HepG2 (cell line): ENCODE data around the gene EIF3L. TPM values are rescaled to one million over a fixed set of nuclear protein-coding genes. Genes with fewer than 3 reads are reported as not detected.
A peak's percentile ranks its signal among the peaks of the same experiment; 100 is the strongest.

ENCODE experiments used
- ATAC-seq: fragments of 200-7000 bp; cut with Tn5 transposase; 3 replicates; pipeline ENCODE4 v1.9.1; 2020; ENCODE audit warnings: mild to moderate bottlenecking, moderate library complexity
- BruUV-seq: library from RNA; stranded (reverse); fragments of 400-500 nt; replicated peaks from 2 replicates; lab custom pipeline; 2021; lab: Mats Ljungman, UMichigan
- CTCF ChIA-PET: fragments of 300-600 bp; formaldehyde crosslinking; extraction: SDS; loops from one replicate; lab custom pipeline; 2021; ENCODE audit warnings: low total read pairs, inconsistent platforms, low intra/inter-chr PET ratio; lab: Yijun Ruan, JAX
- POLR2A ChIA-PET: fragments of 350-600 bp; sonication (Branson Sonifier 250); formaldehyde crosslinking; loops from one replicate; lab custom pipeline; 2020; ENCODE audit warnings: antibody characterized with exemption, inconsistent platforms; lab: Yijun Ruan, JAX
- DNase-seq: peaks from one replicate; pipeline ENCODE4 v3.0.0-alpha.2; 2015; ENCODE audit warnings: low spot score
- FAIRE-seq: peaks from 3 replicates; lab custom pipeline; 2011; peaks lifted over from hg19 to GRCh38; lab: Jason Lieb, UNC
- H2AFZ ChIP-seq: one replicate; pipeline ENCODE4 v1.6.1; 2011; ENCODE audit warnings: low read length, inconsistent platforms
- H3K27ac ChIP-seq: fragments of 300-600 bp; 3 replicates; pipeline ENCODE4 v1.8.0; 2011; ENCODE audit warnings: mixed run types, mild to moderate bottlenecking, mixed read lengths, low read length, inconsistent platforms; ENCODE audit not compliant: insufficient read depth; ENCODE audit errors: extremely low read length
- H3K27me3 ChIP-seq, 2 experiments: fragments of 200-600 bp in 1 of 2; 2 replicates in 1 of 2; 3 replicates in 1 of 2; pipeline versions ENCODE4 v1.6.0 to v1.8.0; 2011; ENCODE audit warnings: low read length in 2 of 2, mild to moderate bottlenecking in 2 of 2, moderate library complexity in 2 of 2, inconsistent platforms in 1 of 2; ENCODE audit not compliant: insufficient read depth in 2 of 2, control insufficient read depth in 1 of 2
- H3K36me3 ChIP-seq, 2 experiments: fragments of 200-600 bp in 1 of 2; replicated peaks in 1 of 2; 2 replicates in 1 of 2; 3 replicates in 1 of 2; pipeline versions ENCODE4 v1.5.1 to v1.8.0; 2011; ENCODE audit warnings: low read length in 2 of 2, inconsistent platforms in 1 of 2; ENCODE audit not compliant: insufficient read depth in 2 of 2, control insufficient read depth in 1 of 2
- H3K4me1 ChIP-seq: 2 replicates; pipeline ENCODE4 v1.5.1; 2012; ENCODE audit warnings: low read length, inconsistent platforms; ENCODE audit not compliant: insufficient read depth
- H3K4me2 ChIP-seq: 2 replicates; pipeline ENCODE4 v1.6.0; 2011; ENCODE audit warnings: low read depth, low read length, inconsistent platforms
- H3K4me3 ChIP-seq, 3 experiments: fragments of 200-600 bp in 1 of 3; sonication (generic), shearing (Covaris generic) in 1 of 3; replicated peaks in 1 of 3; 2 replicates each; pipeline ENCODE4 v1.5.1; 2011 to 2016; ENCODE audit warnings: low read length in 3 of 3, inconsistent platforms in 2 of 3, low read depth in 2 of 3, mild to moderate bottlenecking in 2 of 3, control low read depth in 1 of 3, mixed read lengths in 1 of 3; ENCODE audit not compliant: insufficient read depth in 1 of 3
- H3K79me2 ChIP-seq: one replicate; pipeline ENCODE4 v1.6.1; 2011; ENCODE audit warnings: low read length, inconsistent platforms; ENCODE audit not compliant: insufficient read depth
- H3K9ac ChIP-seq: 2 replicates; pipeline ENCODE4 v1.6.0; 2011; ENCODE audit warnings: mild to moderate bottlenecking, low read depth, low read length, inconsistent platforms; ENCODE audit not compliant: insufficient read depth
- H3K9me3 ChIP-seq: 2 replicates; pipeline ENCODE4 v1.5.1; 2012; ENCODE audit warnings: mild to moderate bottlenecking, low read length
- H4K20me1 ChIP-seq: 2 replicates; pipeline ENCODE4 v1.6.0; 2011; ENCODE audit warnings: inconsistent platforms, mild to moderate bottlenecking, low read length, moderate library complexity; ENCODE audit not compliant: insufficient read depth
- DPF2 ChIP-seq: sonication (generic); formaldehyde crosslinking; IDR thresholded peaks from 2 replicates; pipeline ENCODE4 v1.4.0; 2020; ENCODE audit warnings: mild to moderate bottlenecking, low read depth, missing genetic modification reagents, borderline replicate concordance
- EP300 ChIP-seq, 3 experiments: sonication (generic) in 1 of 3; formaldehyde crosslinking in 1 of 3; IDR thresholded peaks; 2 replicates each; pipeline versions ENCODE4 v1.5.1 to v1.6.1; 2011 to 2020; ENCODE audit warnings: low read depth in 2 of 3, low read length in 2 of 3, borderline replicate concordance in 1 of 3, improper control_type of control experiment in 1 of 3, mild to moderate bottlenecking in 1 of 3, missing genetic modification reagents in 1 of 3, moderate library complexity in 1 of 3
- MED1 ChIP-seq: sonication (generic); formaldehyde crosslinking; IDR thresholded peaks from 2 replicates; pipeline ENCODE4 v1.4.0; 2020; ENCODE audit warnings: missing genetic modification reagents
- MEIS1 ChIP-seq: sonication (generic); formaldehyde crosslinking; IDR thresholded peaks from 2 replicates; pipeline ENCODE4 v1.9.0; 2021; ENCODE audit warnings: mild to moderate bottlenecking, missing genetic modification reagents, moderate library complexity, borderline replicate concordance
- NR2C2 ChIP-seq: sonication (generic); formaldehyde crosslinking; IDR thresholded peaks from 2 replicates; pipeline ENCODE4 v1.4.0; 2020; ENCODE audit warnings: missing genetic modification reagents, mild to moderate bottlenecking, moderate library complexity, borderline replicate concordance
- RCOR2 ChIP-seq: IDR thresholded peaks from 2 replicates; pipeline ENCODE4 v1.6.1; 2016; ENCODE audit warnings: missing biosample characterization, missing genetic modification reagents
- SNAPC5 ChIP-seq: sonication (generic); formaldehyde crosslinking; IDR thresholded peaks from 2 replicates; pipeline ENCODE4 v1.8.1; 2023; ENCODE audit warnings: mild to moderate bottlenecking, missing genetic modification reagents, borderline replicate concordance
- SP140L ChIP-seq: sonication (generic); formaldehyde crosslinking; IDR thresholded peaks from 2 replicates; pipeline ENCODE4 v1.4.0; 2020; ENCODE audit warnings: missing genetic modification reagents, borderline replicate concordance
- SP5 ChIP-seq: IDR thresholded peaks from 2 replicates; pipeline ENCODE4 v1.6.1; 2016; ENCODE audit warnings: low read depth, borderline replicate concordance
- TBX2 ChIP-seq: sonication (generic); formaldehyde crosslinking; IDR thresholded peaks from 2 replicates; pipeline ENCODE4 v1.5.0; 2020; ENCODE audit warnings: missing genetic modification reagents, mild to moderate bottlenecking, borderline replicate concordance
- ZNF616 ChIP-seq: sonication (generic); formaldehyde crosslinking; IDR thresholded peaks from 2 replicates; pipeline ENCODE4 v1.5.0; 2020; ENCODE audit warnings: low read depth, mild to moderate bottlenecking, missing genetic modification reagents
- WGBS: methylation state at CpG from one replicate; pipeline ENCODE4 v1.1.6; 2017; ENCODE audit warnings: low lambda C conversion rate; 5-methylcytosine and 5-hydroxymethylcytosine counted together
- in situ Hi-C: cut with HindIII; loops from 2 replicates; pipeline ENCODE4 v1.10.0; 2017; ENCODE audit warnings: low pct_unique_long_range_greater_than_20kb; ENCODE audit not compliant: extremely low pct_ligation_motif_present
- intact Hi-C: fragments of 100-400 bp; cut with micrococcal nuclease; formaldehyde crosslinking; loops from one replicate; pipeline ENCODE4 v1.10.0; 2022; ENCODE audit not compliant: unreplicated experiment
- polyA plus RNA-seq, 8 experiments: library from polyadenylated mRNA; depleted of rRNA in 3 of 8; stranded (reverse) in 7 of 8; unstranded in 1 of 8; fragments of >200 nt; fragmentation: Illumina TruSeq in 4 of 8; extraction: Trizol in 4 of 8; gene quantifications; 2 replicates each; pipeline versions ENCODE4 v1.2.1 to v1.2.3, GENCODE V29; 2011 to 2016; ENCODE audit warnings: low read depth in 4 of 8, missing spikeins in 1 of 8, mixed read lengths in 1 of 8; ENCODE audit not compliant: insufficient read depth in 1 of 8
- total RNA-seq, 5 experiments: library from RNA; depleted of rRNA; stranded (reverse); fragments of >200 nt; fragmentation: Illumina TruSeq; extraction: Trizol; gene quantifications; 2 replicates each; pipeline ENCODE4 v1.2.3, GENCODE V29; 2016; ENCODE audit warnings: low read depth in 1 of 5
- TF ChIP-seq, protein P1 (sequence below): sonication (generic); formaldehyde crosslinking; conservative IDR thresholded peaks from 2 replicates; pipeline ENCODE4 v1.4.0; 2020; ENCODE audit warnings: mild to moderate bottlenecking, missing genetic modification reagents, moderate library complexity
- TF ChIP-seq, protein P2 (sequence below): IDR thresholded peaks from 2 replicates; pipeline ENCODE4 v1.4.0; 2020; ENCODE audit warnings: mild to moderate bottlenecking, missing genetic modification reagents
- TF ChIP-seq, protein P3 (sequence below): conservative IDR thresholded peaks from 2 replicates; pipeline ENCODE4 v1.6.1; 2018; ENCODE audit warnings: missing genetic modification reagents

EIF3L gene
- total and polyA plus RNA-seq, 2 of the 13 experiments (the other 11 are each of a cell fraction or from before 2014, with no cell fraction given) = 514 to 793 TPM

DNA sequence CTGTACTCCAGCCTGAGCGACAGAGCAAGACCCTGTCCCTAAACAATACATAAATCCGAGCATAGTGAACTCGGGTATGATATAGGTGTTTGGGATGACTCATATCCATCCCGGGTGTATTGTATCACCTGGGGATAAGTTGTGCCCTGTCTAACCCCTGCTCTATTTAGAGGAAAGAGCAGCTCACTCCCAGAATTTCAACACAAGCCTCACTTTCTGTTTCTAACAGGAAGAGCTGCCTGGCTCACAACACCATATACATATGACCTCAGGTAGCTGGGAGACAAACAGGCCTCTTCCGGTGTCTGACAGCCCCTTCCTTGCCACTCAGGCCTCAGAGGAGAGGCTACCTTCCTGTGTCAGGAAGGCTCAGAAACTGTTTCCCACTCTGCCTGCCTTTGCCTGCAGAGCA, 47.0 kb downstream of the EIF3L start:
- Histone ChIP-seq H3K79me2 (no peaks in the 10 kb centered on the region), H3K4me3 (peak overlapping the region; percentile 19 to 47 (median 28); a peak in 5 of 6 replicates), H3K27me3 (no peaks in the 10 kb centered on the region), H3K36me3 (no peaks in the 10 kb centered on the region), H4K20me1 (no peaks in the 10 kb centered on the region), H2AFZ (no peak overlapping the region), H3K27ac (peak overlapping the region; percentile 80), H3K4me2 (peak overlapping the region; percentile 72), H3K4me1 (peaks cover 82% of the 10 kb centered on the region), H3K9ac (peak overlapping the region; percentile 57), H3K9me3 (no peaks in the 10 kb centered on the region)
- ATAC-seq = peak; percentile 80
- CTCF ChIA-PET = no interaction called here
- peak; percentile 90 for DNase-seq
- POLR2A ChIA-PET = interaction anchor here (0.7 to 6.8 kb wide), 12 partner anchors 9 to 262 kb away, joined by 3 to 69 read pairs (median 7); partner anchors contain the start of genes ANKRD54, GCAT and MICALL1
- WGBS = 8% methylated on average over 4 of the region's 5 CpGs
- in situ Hi-C loops (no loop called here), intact Hi-C loops (no loop called here)
- FAIRE-seq = peak; percentile 55
- BruUV-seq = no TSS peak
- TF ChIP-seq MED1 (peak; percentile 69), SNAPC5 (CRISPR knock-in tag) (no peak), MEIS1 (CRISPR knock-in tag) (0 out of 2 replicates have a peak, but pooled peaks have one; percentile 85), RCOR2 (CRISPR knock-in tag) (0 out of 2 replicates have a peak, but pooled peaks have one; percentile 43), TBX2 (CRISPR knock-in tag) (peak; percentile 23; the same call in 1 of the 2 replicates), ZNF616 (no peak), NR2C2 (CRISPR knock-in tag) (peak; percentile 65; the same call in 1 of the 2 replicates), DPF2 (CRISPR knock-in tag) (0 out of 2 replicates have a peak, but pooled peaks have one; percentile 26), EP300 (IDR thresholded peaks at IDR 0.05; ENCODE audit: low read depth in 2 of 2, low read length in 2 of 2) (0 out of 4 replicates have a peak, but pooled peaks of 1 of the 2 experiments have one; percentile 16), EP300 (CRISPR knock-in tag; IDR thresholded peaks at IDR 0.05; ENCODE audit: borderline replicate concordance) (no peak), SP140L (CRISPR knock-in tag) (no peak), SP5 (CRISPR knock-in tag) (0 out of 2 replicates have a peak, but pooled peaks have one; percentile 30)
- TF ChIP-seq, protein P1, sequence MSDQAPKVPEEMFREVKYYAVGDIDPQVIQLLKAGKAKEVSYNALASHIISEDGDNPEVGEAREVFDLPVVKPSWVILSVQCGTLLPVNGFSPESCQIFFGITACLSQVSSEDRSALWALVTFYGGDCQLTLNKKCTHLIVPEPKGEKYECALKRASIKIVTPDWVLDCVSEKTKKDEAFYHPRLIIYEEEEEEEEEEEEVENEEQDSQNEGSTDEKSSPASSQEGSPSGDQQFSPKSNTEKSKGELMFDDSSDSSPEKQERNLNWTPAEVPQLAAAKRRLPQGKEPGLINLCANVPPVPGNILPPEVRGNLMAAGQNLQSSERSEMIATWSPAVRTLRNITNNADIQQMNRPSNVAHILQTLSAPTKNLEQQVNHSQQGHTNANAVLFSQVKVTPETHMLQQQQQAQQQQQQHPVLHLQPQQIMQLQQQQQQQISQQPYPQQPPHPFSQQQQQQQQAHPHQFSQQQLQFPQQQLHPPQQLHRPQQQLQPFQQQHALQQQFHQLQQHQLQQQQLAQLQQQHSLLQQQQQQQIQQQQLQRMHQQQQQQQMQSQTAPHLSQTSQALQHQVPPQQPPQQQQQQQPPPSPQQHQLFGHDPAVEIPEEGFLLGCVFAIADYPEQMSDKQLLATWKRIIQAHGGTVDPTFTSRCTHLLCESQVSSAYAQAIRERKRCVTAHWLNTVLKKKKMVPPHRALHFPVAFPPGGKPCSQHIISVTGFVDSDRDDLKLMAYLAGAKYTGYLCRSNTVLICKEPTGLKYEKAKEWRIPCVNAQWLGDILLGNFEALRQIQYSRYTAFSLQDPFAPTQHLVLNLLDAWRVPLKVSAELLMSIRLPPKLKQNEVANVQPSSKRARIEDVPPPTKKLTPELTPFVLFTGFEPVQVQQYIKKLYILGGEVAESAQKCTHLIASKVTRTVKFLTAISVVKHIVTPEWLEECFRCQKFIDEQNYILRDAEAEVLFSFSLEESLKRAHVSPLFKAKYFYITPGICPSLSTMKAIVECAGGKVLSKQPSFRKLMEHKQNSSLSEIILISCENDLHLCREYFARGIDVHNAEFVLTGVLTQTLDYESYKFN (CRISPR knock-in tag) = peak; percentile 66
- TF ChIP-seq, protein P2, sequence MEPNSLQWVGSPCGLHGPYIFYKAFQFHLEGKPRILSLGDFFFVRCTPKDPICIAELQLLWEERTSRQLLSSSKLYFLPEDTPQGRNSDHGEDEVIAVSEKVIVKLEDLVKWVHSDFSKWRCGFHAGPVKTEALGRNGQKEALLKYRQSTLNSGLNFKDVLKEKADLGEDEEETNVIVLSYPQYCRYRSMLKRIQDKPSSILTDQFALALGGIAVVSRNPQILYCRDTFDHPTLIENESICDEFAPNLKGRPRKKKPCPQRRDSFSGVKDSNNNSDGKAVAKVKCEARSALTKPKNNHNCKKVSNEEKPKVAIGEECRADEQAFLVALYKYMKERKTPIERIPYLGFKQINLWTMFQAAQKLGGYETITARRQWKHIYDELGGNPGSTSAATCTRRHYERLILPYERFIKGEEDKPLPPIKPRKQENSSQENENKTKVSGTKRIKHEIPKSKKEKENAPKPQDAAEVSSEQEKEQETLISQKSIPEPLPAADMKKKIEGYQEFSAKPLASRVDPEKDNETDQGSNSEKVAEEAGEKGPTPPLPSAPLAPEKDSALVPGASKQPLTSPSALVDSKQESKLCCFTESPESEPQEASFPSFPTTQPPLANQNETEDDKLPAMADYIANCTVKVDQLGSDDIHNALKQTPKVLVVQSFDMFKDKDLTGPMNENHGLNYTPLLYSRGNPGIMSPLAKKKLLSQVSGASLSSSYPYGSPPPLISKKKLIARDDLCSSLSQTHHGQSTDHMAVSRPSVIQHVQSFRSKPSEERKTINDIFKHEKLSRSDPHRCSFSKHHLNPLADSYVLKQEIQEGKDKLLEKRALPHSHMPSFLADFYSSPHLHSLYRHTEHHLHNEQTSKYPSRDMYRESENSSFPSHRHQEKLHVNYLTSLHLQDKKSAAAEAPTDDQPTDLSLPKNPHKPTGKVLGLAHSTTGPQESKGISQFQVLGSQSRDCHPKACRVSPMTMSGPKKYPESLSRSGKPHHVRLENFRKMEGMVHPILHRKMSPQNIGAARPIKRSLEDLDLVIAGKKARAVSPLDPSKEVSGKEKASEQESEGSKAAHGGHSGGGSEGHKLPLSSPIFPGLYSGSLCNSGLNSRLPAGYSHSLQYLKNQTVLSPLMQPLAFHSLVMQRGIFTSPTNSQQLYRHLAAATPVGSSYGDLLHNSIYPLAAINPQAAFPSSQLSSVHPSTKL (CRISPR knock-in tag) = peak; percentile 71
- TF ChIP-seq, protein P3, sequence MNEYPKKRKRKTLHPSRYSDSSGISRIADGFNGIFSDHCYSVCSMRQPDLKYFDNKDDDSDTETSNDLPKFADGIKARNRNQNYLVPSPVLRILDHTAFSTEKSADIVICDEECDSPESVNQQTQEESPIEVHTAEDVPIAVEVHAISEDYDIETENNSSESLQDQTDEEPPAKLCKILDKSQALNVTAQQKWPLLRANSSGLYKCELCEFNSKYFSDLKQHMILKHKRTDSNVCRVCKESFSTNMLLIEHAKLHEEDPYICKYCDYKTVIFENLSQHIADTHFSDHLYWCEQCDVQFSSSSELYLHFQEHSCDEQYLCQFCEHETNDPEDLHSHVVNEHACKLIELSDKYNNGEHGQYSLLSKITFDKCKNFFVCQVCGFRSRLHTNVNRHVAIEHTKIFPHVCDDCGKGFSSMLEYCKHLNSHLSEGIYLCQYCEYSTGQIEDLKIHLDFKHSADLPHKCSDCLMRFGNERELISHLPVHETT (CRISPR knock-in tag) = no peak
